H9 (cell line): ENCODE measurements around the gene LSM4. TPM values are rescaled to one million over a fixed set of nuclear protein-coding genes. Genes with fewer than 3 reads are reported as not detected.

Experiments used
- DNase-seq: peaks from one replicate; pipeline ENCODE4 v3.0.0-alpha.2; 2017
- H2AFZ ChIP-seq: one replicate; pipeline ENCODE4 v1.6.1; 2013; ENCODE audit warnings: mild to moderate bottlenecking, low read length, control low read depth, moderate library complexity
- H2AK5ac ChIP-seq: 2 replicates; pipeline ENCODE4 v1.6.1; 2013; ENCODE audit warnings: low read length, control low read depth, mixed read lengths; ENCODE audit not compliant: insufficient read length
- H2BK120ac ChIP-seq: one replicate; pipeline ENCODE4 v1.6.1; 2013; ENCODE audit warnings: low read depth, mild to moderate bottlenecking, low read length, control low read depth, inconsistent platforms; ENCODE audit not compliant: poor library complexity, severe bottlenecking
- H2BK12ac ChIP-seq: 2 replicates; pipeline ENCODE4 v1.6.1; 2013; ENCODE audit warnings: low read length, control low read depth, mixed read lengths, low read depth; ENCODE audit not compliant: insufficient read length
- H2BK15ac ChIP-seq: 2 replicates; pipeline ENCODE4 v1.6.1; 2013; ENCODE audit warnings: low read depth, low read length, control low read depth
- H2BK20ac ChIP-seq: one replicate; pipeline ENCODE4 v1.6.1; 2013; ENCODE audit warnings: low read depth, mild to moderate bottlenecking, low read length, control low read depth, inconsistent platforms; ENCODE audit not compliant: poor library complexity, severe bottlenecking
- H2BK5ac ChIP-seq: 2 replicates; pipeline ENCODE4 v1.6.1; 2013; ENCODE audit warnings: low read length, control low read depth, mixed read lengths; ENCODE audit not compliant: insufficient read length
- H3K14ac ChIP-seq: 2 replicates; pipeline ENCODE4 v1.6.1; 2013; ENCODE audit warnings: low read length, control low read depth; ENCODE audit not compliant: insufficient read depth
- H3K18ac ChIP-seq: 2 replicates; pipeline ENCODE4 v1.6.1; 2013; ENCODE audit warnings: low read depth, mild to moderate bottlenecking, mixed read lengths, low read length, control low read depth; ENCODE audit not compliant: insufficient read length
- H3K23ac ChIP-seq: 2 replicates; pipeline ENCODE4 v1.6.1; 2013; ENCODE audit warnings: low read length, control low read depth, mixed read lengths, low read depth; ENCODE audit not compliant: insufficient read length
- H3K23me2 ChIP-seq: 2 replicates; pipeline ENCODE4 v1.6.1; 2013; ENCODE audit warnings: low read depth, mild to moderate bottlenecking, mixed read lengths, low read length, control low read depth; ENCODE audit not compliant: insufficient read length, poor library complexity, severe bottlenecking
- H3K27ac ChIP-seq: 2 replicates; pipeline ENCODE4 v1.5.1; 2013; ENCODE audit warnings: low read length, control low read depth, mixed read lengths, low read depth; ENCODE audit not compliant: insufficient read length
- H3K27me3 ChIP-seq: 2 replicates; pipeline ENCODE4 v1.6.1; 2013; ENCODE audit warnings: low read length, control low read depth, inconsistent platforms; ENCODE audit not compliant: insufficient read depth
- H3K4ac ChIP-seq: 2 replicates; pipeline ENCODE4 v1.6.1; 2013; ENCODE audit warnings: low read depth, mild to moderate bottlenecking, control low read depth, inconsistent platforms, low read length, moderate library complexity
- H3K4me1 ChIP-seq: 2 replicates; pipeline ENCODE4 v1.6.1; 2013; ENCODE audit warnings: low read length, control low read depth, inconsistent platforms; ENCODE audit not compliant: insufficient read depth
- H3K4me2 ChIP-seq: 2 replicates; pipeline ENCODE4 v1.6.1; 2013; ENCODE audit warnings: low read length, control low read depth, mixed read lengths; ENCODE audit not compliant: insufficient read length, insufficient read depth
- H3K56ac ChIP-seq: 2 replicates; pipeline ENCODE4 v1.6.1; 2013; ENCODE audit warnings: low read depth, mild to moderate bottlenecking, mixed read lengths, low read length, control low read depth; ENCODE audit not compliant: insufficient read length
- H3K79me1 ChIP-seq: 2 replicates; pipeline ENCODE4 v1.6.1; 2013; ENCODE audit warnings: low read depth, mild to moderate bottlenecking, moderate library complexity, low read length, control low read depth, inconsistent platforms; ENCODE audit not compliant: insufficient read depth, poor library complexity, severe bottlenecking
- H3K79me2 ChIP-seq: 2 replicates; pipeline ENCODE4 v1.6.1; 2013; ENCODE audit warnings: low read length, control low read depth, inconsistent platforms; ENCODE audit not compliant: insufficient read depth
- H3K9ac ChIP-seq: 2 replicates; pipeline ENCODE4 v1.6.1; 2013; ENCODE audit warnings: low read length, control low read depth, mixed read lengths; ENCODE audit not compliant: insufficient read length; ENCODE audit errors: extremely low read depth
- H3K9me3 ChIP-seq: one replicate; pipeline ENCODE4 v1.6.1; 2013; ENCODE audit warnings: low read depth, low read length, inconsistent platforms; ENCODE audit not compliant: control insufficient read depth
- H3T11ph ChIP-seq: one replicate; pipeline ENCODE4 v1.6.1; 2013; ENCODE audit warnings: mild to moderate bottlenecking, low read length, control low read depth, inconsistent platforms
- H4K20me1 ChIP-seq: one replicate; pipeline ENCODE4 v1.6.1; 2013; ENCODE audit not compliant: control insufficient read depth, insufficient read length, insufficient read depth
- H4K5ac ChIP-seq: 2 replicates; pipeline ENCODE4 v1.6.1; 2013; ENCODE audit warnings: low read depth, mild to moderate bottlenecking, mixed read lengths, low read length, control low read depth; ENCODE audit not compliant: insufficient read length
- H4K8ac ChIP-seq: replicated peaks from 2 replicates; pipeline ENCODE4 v1.6.1; 2013; ENCODE audit warnings: low read length, control low read depth, mixed read lengths, low read depth; ENCODE audit not compliant: insufficient read length
- H4K91ac ChIP-seq: 2 replicates; pipeline ENCODE4 v1.6.1; 2013; ENCODE audit warnings: low read depth, mild to moderate bottlenecking, moderate library complexity, mixed read lengths, low read length, control low read depth; ENCODE audit not compliant: insufficient read length
- H3K27ac Mint-ChIP-seq, 3 experiments: 2 replicates in 2 of 3; 3 replicates in 1 of 3; pipeline ENCODE4 v1.8.0; 2020 to 2021; ENCODE audit warnings: mixed read lengths in 3 of 3, mild to moderate bottlenecking in 1 of 3, moderate library complexity in 1 of 3
- H3K27me3 Mint-ChIP-seq: 2 replicates; pipeline ENCODE4 v1.8.0; 2021; ENCODE audit warnings: low read depth, mild to moderate bottlenecking, moderate library complexity, mixed read lengths
- H3K36me3 Mint-ChIP-seq, 3 experiments: 2 replicates in 2 of 3; 3 replicates in 1 of 3; pipeline ENCODE4 v1.8.0; 2020 to 2021; ENCODE audit warnings: low read depth in 3 of 3, mixed read lengths in 3 of 3; ENCODE audit not compliant: insufficient read depth in 1 of 3
- H3K4me1 Mint-ChIP-seq, 2 experiments: 2 replicates each; pipeline ENCODE4 v1.8.0; 2020; ENCODE audit warnings: mixed read lengths in 2 of 2
- H3K4me3 Mint-ChIP-seq, 2 experiments: 2 replicates in 1 of 2; 3 replicates in 1 of 2; pipeline ENCODE4 v1.8.0; 2020 to 2021; ENCODE audit warnings: mild to moderate bottlenecking in 2 of 2, mixed read lengths in 2 of 2, moderate library complexity in 1 of 2
- H3K9me3 Mint-ChIP-seq, 2 experiments: 2 replicates in 1 of 2; 3 replicates in 1 of 2; pipeline ENCODE4 v1.8.0; 2020; ENCODE audit warnings: mild to moderate bottlenecking in 2 of 2, mixed read lengths in 2 of 2, moderate library complexity in 1 of 2
- CTCF ChIP-seq: fragments of 200-600 bp; sonication (generic); conservative IDR thresholded peaks from 3 replicates; pipeline ENCODE4 v1.8.0; 2021; ENCODE audit warnings: antibody characterized with exemption, mild to moderate bottlenecking
- WGBS: extraction: QIAGEN DNeasy Blood & Tissue Kit; methylation state at CpG from one replicate; pipeline ENCODE4 v1.1.7; 2013; ENCODE audit warnings: missing lambda C conversion rate, low lambda C conversion rate, mixed read lengths; ENCODE audit not compliant: insufficient read length; ENCODE audit errors: extremely low coverage; 5-methylcytosine and 5-hydroxymethylcytosine counted together
- total RNA-seq: library from RNA; stranded (reverse); gene quantifications from 2 replicates; pipeline ENCODE4 v1.2.1, GENCODE V29; 2021

The LSM4 gene
- total RNA-seq, 1 experiment from 2014 or later: 342 TPM

- peak within 1 kb of the TSS in 2 of 3 experiments; percentile 49 to 60; a peak in 1 of 7 replicates for H3K27ac Mint-ChIP-seq
- no peak within 1 kb of the TSS for H3K4me2 ChIP-seq
Observed at GRCh38 chr19:18274219-18274780, 48.6 kb downstream of the LSM4 start, which contains the start of gene IQCN. Gene IQCN, minus strand, starts transcription at chr19:18274452. Its CDS starts 4,974 bp downstream, at chr19:18269478.

More at GRCh38 chr19:18274219-18274780, 48.6 kb downstream of the LSM4 start, which contains the start of gene IQCN:
- peaks cover 3% of the 10 kb centered on the region for H3K79me1 ChIP-seq
- no peak within 1 kb of the TSS for H3K4ac ChIP-seq
- WGBS: no CpG with 5 or more reads among the region's 9 CpGs
- H3K79me2 ChIP-seq: peaks cover 9% of the 10 kb centered on the region; the same call in 1 of the 2 replicates
- H2BK5ac ChIP-seq: no peak within 1 kb of the TSS
- no peak within 1 kb of the TSS for H4K5ac ChIP-seq
- H3K9ac ChIP-seq: no peak within 1 kb of the TSS
- H3K23ac ChIP-seq: no peak within 1 kb of the TSS
- Mint-ChIP-seq H3K9me3 (peaks cover 0 to 3% of the 10 kb centered on the region in 2 experiments; a peak in 1 of 5 replicates), H3K36me3 (peaks cover under 1 to 24% (median 22%) of the 10 kb centered on the region in 3 experiments), H3K4me1 (peaks cover 17 to 24% of the 10 kb centered on the region in 2 experiments), H3K27me3 (peaks cover 4% of the 10 kb centered on the region), H3K4me3 (no peak within 1 kb of the TSS; a peak in 1 of 5 replicates)
- H3K27me3 ChIP-seq: no peaks in the 10 kb centered on the region
- H4K20me1 ChIP-seq: no peaks in the 10 kb centered on the region
- no peak within 1 kb of the TSS for H2BK15ac ChIP-seq
- peak; percentile 75 for DNase-seq
- no peak within 1 kb of the TSS for H4K8ac ChIP-seq
- H2AFZ ChIP-seq: no peak within 1 kb of the TSS
- H3K18ac ChIP-seq: no peak within 1 kb of the TSS
- no peak within 1 kb of the TSS for H2AK5ac ChIP-seq
- no peaks in the 10 kb centered on the region for H3K4me1 ChIP-seq
- no peak within 1 kb of the TSS for H4K91ac ChIP-seq
- peaks cover 3% of the 10 kb centered on the region for H3K23me2 ChIP-seq
- no peak within 1 kb of the TSS for H3K27ac ChIP-seq
- H3T11ph ChIP-seq: no peak within 1 kb of the TSS
- no peak for TF ChIP-seq CTCF
- no peak within 1 kb of the TSS for H3K14ac ChIP-seq
- no peak within 1 kb of the TSS for H3K56ac ChIP-seq
- H2BK20ac ChIP-seq: no peak within 1 kb of the TSS
- H2BK120ac ChIP-seq: no peak within 1 kb of the TSS
- H3K9me3 ChIP-seq: no peaks in the 10 kb centered on the region
- H2BK12ac ChIP-seq: no peak within 1 kb of the TSS
